AG04450 (cell line): ENCODE data around the gene SORCS2. TPM values are rescaled to one million over a fixed set of nuclear protein-coding genes. Genes with fewer than 3 reads are reported as not detected.

Experiments used
- CTCF ChIA-PET: fragments of 300-600, 350-600 bp; formaldehyde crosslinking; extraction: SDS; loops from one replicate; lab custom pipeline; 2022; ENCODE audit warnings: antibody characterized with exemption, inconsistent platforms; lab: Charles Lee
- POLR2A ChIA-PET: fragments of 350-600 bp; formaldehyde crosslinking; extraction: SDS; loops from one replicate; lab custom pipeline; 2021; ENCODE audit warnings: antibody characterized with exemption, inconsistent platforms; lab: Yijun Ruan, JAX
- DNase-seq: peaks from one replicate; pipeline ENCODE4 v3.0.0-alpha.2; 2011; ENCODE audit warnings: low read depth, low spot score
- H3K27ac ChIP-seq: one replicate; pipeline ENCODE4 v1.5.1; 2012; ENCODE audit warnings: low read depth, low read length, control low read depth
- H3K27me3 ChIP-seq: one replicate; pipeline ENCODE4 v1.6.0; 2012; ENCODE audit warnings: low read length; ENCODE audit not compliant: control insufficient read depth, insufficient read depth
- H3K4me3 ChIP-seq: 2 replicates; pipeline ENCODE4 v1.5.1; 2011; ENCODE audit warnings: mild to moderate bottlenecking, low read depth, low read length, control low read depth
- H3K9me3 ChIP-seq: 2 replicates; pipeline ENCODE4 v1.5.1; 2012; ENCODE audit warnings: low read length; ENCODE audit not compliant: control insufficient read depth, insufficient read depth
- polyA plus RNA-seq: library from polyadenylated mRNA; depleted of rRNA; stranded (reverse); fragments of >200 nt; gene quantifications from 2 replicates; pipeline ENCODE4 v1.2.3, GENCODE V29; 2011
- TF ChIP-seq, protein P1 (sequence below): IDR thresholded peaks from 2 replicates; pipeline ENCODE4 v1.5.1; 2011; ENCODE audit warnings: low read depth, low read length, control low read depth, inconsistent platforms

The SORCS2 gene
- polyA plus RNA-seq, 1 experiment = 0.29 TPM

- ChIA-PET CTCF (no interaction called here), POLR2A (no interaction called here)
- TF ChIP-seq, protein P1, sequence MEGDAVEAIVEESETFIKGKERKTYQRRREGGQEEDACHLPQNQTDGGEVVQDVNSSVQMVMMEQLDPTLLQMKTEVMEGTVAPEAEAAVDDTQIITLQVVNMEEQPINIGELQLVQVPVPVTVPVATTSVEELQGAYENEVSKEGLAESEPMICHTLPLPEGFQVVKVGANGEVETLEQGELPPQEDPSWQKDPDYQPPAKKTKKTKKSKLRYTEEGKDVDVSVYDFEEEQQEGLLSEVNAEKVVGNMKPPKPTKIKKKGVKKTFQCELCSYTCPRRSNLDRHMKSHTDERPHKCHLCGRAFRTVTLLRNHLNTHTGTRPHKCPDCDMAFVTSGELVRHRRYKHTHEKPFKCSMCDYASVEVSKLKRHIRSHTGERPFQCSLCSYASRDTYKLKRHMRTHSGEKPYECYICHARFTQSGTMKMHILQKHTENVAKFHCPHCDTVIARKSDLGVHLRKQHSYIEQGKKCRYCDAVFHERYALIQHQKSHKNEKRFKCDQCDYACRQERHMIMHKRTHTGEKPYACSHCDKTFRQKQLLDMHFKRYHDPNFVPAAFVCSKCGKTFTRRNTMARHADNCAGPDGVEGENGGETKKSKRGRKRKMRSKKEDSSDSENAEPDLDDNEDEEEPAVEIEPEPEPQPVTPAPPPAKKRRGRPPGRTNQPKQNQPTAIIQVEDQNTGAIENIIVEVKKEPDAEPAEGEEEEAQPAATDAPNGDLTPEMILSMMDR = no peak
- Histone ChIP-seq H3K9me3 (no peaks in the 10 kb centered on the region; the same call in 1 of the 2 replicates), H3K27me3 (peaks cover 6% of the 10 kb centered on the region), H3K27ac (no peak overlapping the region), H3K4me3 (no peak overlapping the region)
- DNase-seq = no peak
These were observed 533.6 kb downstream of the SORCS2 start for GRCh38 chr4:7725951-7726350.

DNA sequence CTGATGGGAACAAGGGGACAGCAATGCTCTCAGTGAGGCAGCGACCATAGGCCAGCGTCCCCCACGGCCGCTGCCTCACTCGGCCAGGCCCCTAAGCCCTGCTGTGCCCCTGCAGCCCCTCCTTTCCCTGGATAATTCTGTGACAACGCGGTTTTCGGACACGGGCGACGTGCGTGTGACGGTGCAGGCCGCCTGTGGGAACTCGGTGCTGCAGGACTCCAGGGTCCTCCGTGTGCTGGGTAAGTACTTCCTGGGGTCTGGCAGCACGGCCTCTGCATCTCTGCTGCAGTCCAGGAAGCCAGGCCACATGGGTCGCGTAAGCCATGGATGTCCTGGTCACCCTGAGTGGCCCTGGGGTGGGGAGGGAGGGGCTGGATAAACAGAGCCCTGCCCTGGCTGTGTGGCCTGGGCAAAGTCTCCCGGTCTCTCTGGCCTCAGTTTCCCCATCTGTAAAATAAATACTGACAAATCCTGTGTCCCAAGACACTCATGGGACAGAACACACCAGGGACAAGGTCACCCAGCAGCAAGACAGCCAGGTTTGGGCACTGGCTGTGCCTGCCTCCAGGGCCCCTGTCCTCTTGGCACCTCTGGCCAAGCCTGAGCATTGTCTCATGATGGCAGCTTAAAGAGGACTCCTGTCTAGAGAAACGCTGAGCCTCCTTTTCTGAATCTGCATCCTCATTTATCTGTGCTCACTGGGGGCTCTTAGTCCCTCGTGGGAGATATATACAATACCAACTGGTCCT is 534.5 kb downstream of the SORCS2 start:
- Histone ChIP-seq H3K27me3 (peaks cover 11% of the 10 kb centered on the region), H3K27ac (no peak overlapping the region), H3K4me3 (no peak overlapping the region), H3K9me3 (no peaks in the 10 kb centered on the region; the same call in 1 of the 2 replicates)
- CTCF ChIA-PET = interaction anchor here (0.7 kb wide), 1 partner anchor 441 kb away, joined by 3 read pairs; no protein-coding TSS in a partner anchor
- no peak for DNase-seq
- TF ChIP-seq, protein P1 = no peak
- POLR2A ChIA-PET = no interaction called here

DNA sequence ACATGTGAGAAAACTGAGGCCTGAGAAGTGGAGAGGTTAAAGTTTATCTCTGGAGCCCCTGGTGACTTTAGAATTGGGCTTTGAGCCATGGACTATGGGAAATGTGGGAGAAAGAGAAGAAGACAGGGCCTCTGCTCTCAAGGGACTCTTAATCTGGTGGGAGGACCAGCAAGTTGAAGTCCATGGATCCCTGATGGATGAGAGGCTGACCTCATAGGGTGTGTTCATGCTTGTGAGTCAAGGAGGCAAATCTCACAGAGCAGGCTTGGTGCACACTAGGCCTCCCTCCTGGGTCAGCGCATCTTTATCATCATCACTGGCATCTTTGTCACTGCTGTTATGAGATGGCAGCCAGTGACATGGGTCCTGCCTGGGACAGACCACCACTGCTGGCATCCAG is 535.4 kb downstream of the SORCS2 start:
- ChIA-PET CTCF (no interaction called here), POLR2A (no interaction called here)
- H3K4me3 ChIP-seq = no peak overlapping the region
- peaks cover 16% of the 10 kb centered on the region for H3K27me3 ChIP-seq
- no peak overlapping the region for H3K27ac ChIP-seq
- H3K9me3 ChIP-seq = no peaks in the 10 kb centered on the region; the same call in 1 of the 2 replicates
- no peak for DNase-seq
- TF ChIP-seq, protein P1 = no peak

DNA sequence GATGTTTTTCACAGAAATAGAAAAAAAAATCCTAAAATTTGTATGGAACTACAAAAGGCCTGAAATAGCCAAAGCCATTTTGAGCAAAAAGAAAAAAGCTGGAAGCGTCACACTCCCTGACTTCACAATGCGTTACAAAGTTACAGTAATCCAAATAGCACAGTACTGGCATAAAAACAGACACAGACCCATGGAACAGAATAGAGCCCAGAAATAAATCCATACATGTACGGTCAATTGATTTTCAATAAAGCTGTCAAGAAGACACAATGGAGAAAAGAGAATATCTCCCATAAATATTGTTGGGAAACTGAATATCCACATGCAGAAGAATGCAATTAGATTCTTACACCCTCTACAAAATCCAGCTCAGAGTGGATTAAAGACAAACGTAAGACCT is 539.1 kb downstream of the SORCS2 start:
- H3K27ac ChIP-seq = no peak overlapping the region
- ChIA-PET CTCF (interaction anchor here (1.6 kb wide), 1 partner anchor 11 kb away, joined by 6 read pairs; no protein-coding TSS in a partner anchor), POLR2A (no interaction called here)
- no peak for DNase-seq
- H3K9me3 ChIP-seq = no peaks in the 10 kb centered on the region
- H3K4me3 ChIP-seq = no peak overlapping the region
- TF ChIP-seq, protein P1 = no peak
- peaks cover 16% of the 10 kb centered on the region for H3K27me3 ChIP-seq

GRCh38 chr4:7732263-7732662 is 539.9 kb downstream of the SORCS2 start:
- Histone ChIP-seq H3K4me3 (no peak overlapping the region), H3K27ac (no peak overlapping the region), H3K9me3 (no peaks in the 10 kb centered on the region; the same call in 1 of the 2 replicates), H3K27me3 (peaks cover 16% of the 10 kb centered on the region)
- DNase-seq = no peak
- TF ChIP-seq, protein P1 = no peak
- ChIA-PET POLR2A (no interaction called here), CTCF (no interaction called here)
